Measurements from ENCODE around the gene EGFL8.

DNA sequence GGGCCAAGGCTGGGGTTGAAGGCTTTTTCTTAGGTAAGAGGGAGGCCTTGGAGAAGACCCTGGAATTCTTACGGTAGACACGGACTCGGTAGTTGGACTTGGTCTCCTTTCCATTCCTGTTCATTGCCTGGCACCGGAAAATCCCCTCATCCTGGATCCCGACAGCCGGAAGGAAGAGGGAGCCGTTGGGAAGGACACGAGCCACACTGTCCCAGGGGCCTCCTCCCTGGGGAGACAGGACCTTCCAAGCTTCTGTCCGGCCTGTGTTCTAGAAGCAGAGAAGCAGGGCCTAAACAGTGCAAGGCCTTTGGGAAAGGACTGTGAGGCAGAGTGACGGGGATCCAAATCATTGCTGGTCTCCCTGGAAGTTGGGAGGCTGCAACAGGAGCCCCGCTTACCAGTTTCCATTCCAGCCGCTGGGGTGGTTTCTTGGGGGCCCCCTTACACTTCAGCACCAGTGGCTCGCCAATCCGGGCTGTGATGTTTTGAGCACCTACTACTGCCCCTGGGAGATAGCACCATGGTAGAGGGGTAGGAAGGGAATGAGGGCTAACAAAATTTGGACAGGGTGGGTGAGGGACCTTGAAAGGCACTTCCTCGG is 19.2 kb downstream of the EGFL8 start:
- TF ChIP-seq, protein P1, sequence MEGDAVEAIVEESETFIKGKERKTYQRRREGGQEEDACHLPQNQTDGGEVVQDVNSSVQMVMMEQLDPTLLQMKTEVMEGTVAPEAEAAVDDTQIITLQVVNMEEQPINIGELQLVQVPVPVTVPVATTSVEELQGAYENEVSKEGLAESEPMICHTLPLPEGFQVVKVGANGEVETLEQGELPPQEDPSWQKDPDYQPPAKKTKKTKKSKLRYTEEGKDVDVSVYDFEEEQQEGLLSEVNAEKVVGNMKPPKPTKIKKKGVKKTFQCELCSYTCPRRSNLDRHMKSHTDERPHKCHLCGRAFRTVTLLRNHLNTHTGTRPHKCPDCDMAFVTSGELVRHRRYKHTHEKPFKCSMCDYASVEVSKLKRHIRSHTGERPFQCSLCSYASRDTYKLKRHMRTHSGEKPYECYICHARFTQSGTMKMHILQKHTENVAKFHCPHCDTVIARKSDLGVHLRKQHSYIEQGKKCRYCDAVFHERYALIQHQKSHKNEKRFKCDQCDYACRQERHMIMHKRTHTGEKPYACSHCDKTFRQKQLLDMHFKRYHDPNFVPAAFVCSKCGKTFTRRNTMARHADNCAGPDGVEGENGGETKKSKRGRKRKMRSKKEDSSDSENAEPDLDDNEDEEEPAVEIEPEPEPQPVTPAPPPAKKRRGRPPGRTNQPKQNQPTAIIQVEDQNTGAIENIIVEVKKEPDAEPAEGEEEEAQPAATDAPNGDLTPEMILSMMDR (IDR thresholded peaks at IDR 0.05; ENCODE audit: low read depth, low read length) = no peak
- no peak for TF ChIP-seq EZH2phosphoT487 (IDR thresholded peaks at IDR 0.05; ENCODE audit: low read depth)
